Peyer's patch (tissue), 4 donors: Measurements from ENCODE around the gene VARS1. TPM values are rescaled to one million over a fixed set of nuclear protein-coding genes. Genes with fewer than 3 reads are reported as not detected.

Experiments used
- DNase-seq, 3 donors: peaks; one replicate each; pipeline ENCODE4 v3.0.0-alpha.2; 2017 to 2019
- H3K27ac ChIP-seq, 4 donors: fragments of 200-600 bp; sonication (generic); one replicate each; pipeline ENCODE4 v1.5.1; 2016 to 2019
- H3K27me3 ChIP-seq, 2 donors: fragments of 200-600 bp; sonication (generic); one replicate each; pipeline ENCODE4 v1.5.1; 2019
- H3K36me3 ChIP-seq, 3 donors: fragments of 200-600 bp; sonication (generic); one replicate each; pipeline ENCODE4 v1.5.1; 2016 to 2019
- H3K4me1 ChIP-seq, 4 donors: fragments of 200-600 bp; sonication (generic); one replicate each; pipeline ENCODE4 v1.5.1; 2016 to 2019
- H3K4me3 ChIP-seq, 4 donors: fragments of 200-600 bp; sonication (generic); 1 replicate in 3 of 4; 2 replicates in 1 of 4; pipeline ENCODE4 v1.5.1; 2016 to 2019; ENCODE audit warnings: mild to moderate bottlenecking in 1 of 4
- H3K9me3 ChIP-seq, 4 donors: fragments of 200-600 bp; sonication (generic); one replicate each; pipeline ENCODE4 v1.5.1; 2016 to 2019; ENCODE audit warnings: mild to moderate bottlenecking in 1 of 4
- POLR2A ChIP-seq, 2 donors: fragments of 450-650 bp; IDR thresholded peaks; one replicate each; pipeline ENCODE4 v1.5.1; 2017; ENCODE audit warnings: antibody characterized with exemption in 2 of 2, mild to moderate bottlenecking in 2 of 2, moderate library complexity in 2 of 2
- small RNA-seq, 2 donors: library from RNA; depleted of rRNA; stranded (forward); fragments of <200 nt; gene quantifications; one replicate each; pipeline ENCODE3, GENCODE V24; 2016
- total RNA-seq, 4 donors: library from RNA; depleted of rRNA; stranded (reverse); fragments of >200 nt; gene quantifications; one replicate each; pipeline ENCODE4 v1.1.0, GENCODE V29; 2016
- TF ChIP-seq, protein P1 (sequence below), 6 experiments: fragments of 450-650 bp in 4 of 6; fragments of 200-600 bp in 2 of 6; sonication (generic) in 1 of 6; IDR thresholded peaks; one replicate each; pipeline ENCODE4 v1.5.1; 2017 to 2019; ENCODE audit warnings: antibody characterized with exemption in 6 of 6, mild to moderate bottlenecking in 3 of 6, moderate library complexity in 1 of 6

Gene VARS1
- total RNA-seq, 4 donors from 2014 or later, result 33.9 to 53.6 (median 44.7) TPM

DNA sequence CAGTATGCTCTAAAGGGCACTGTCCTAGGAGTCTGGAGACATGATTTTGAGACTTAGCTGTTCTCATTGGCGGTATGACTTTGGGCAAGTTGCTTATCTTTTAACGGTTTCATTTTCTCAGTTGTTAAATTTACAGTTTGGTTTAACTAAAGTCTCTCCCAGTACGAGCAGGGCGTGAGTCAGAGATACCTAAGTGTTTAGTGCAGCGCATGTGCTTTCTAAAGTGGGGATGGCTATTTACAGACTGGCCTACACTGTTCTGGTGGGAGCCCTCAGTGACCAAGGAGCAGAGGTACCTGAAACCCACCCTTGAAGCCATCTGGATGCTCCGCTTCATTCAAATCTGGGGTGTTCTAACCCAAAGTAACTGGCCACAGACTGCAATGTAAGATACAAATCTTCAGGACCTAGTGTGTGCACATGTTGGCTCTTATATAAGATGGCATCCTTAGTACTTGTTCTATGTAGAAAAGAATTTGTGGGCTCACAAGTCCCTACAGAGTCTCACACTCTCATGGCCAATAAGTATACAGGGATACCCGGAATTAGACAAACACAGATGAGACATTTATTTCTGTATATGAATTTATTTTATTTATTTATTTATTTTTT is 45.0 kb downstream of the VARS1 start:
- H3K27ac ChIP-seq, result no peak overlapping the region
- no peaks in the 10 kb centered on the region for H3K9me3 ChIP-seq
- no peaks in the 10 kb centered on the region for H3K4me1 ChIP-seq
- DNase-seq, result no peak
- H3K4me3 ChIP-seq, result no peak overlapping the region
- H3K27me3 ChIP-seq, result no peaks in the 10 kb centered on the region
- TF ChIP-seq POLR2A (IDR thresholded peaks at IDR 0.05), result no peak
- TF ChIP-seq, protein P1, sequence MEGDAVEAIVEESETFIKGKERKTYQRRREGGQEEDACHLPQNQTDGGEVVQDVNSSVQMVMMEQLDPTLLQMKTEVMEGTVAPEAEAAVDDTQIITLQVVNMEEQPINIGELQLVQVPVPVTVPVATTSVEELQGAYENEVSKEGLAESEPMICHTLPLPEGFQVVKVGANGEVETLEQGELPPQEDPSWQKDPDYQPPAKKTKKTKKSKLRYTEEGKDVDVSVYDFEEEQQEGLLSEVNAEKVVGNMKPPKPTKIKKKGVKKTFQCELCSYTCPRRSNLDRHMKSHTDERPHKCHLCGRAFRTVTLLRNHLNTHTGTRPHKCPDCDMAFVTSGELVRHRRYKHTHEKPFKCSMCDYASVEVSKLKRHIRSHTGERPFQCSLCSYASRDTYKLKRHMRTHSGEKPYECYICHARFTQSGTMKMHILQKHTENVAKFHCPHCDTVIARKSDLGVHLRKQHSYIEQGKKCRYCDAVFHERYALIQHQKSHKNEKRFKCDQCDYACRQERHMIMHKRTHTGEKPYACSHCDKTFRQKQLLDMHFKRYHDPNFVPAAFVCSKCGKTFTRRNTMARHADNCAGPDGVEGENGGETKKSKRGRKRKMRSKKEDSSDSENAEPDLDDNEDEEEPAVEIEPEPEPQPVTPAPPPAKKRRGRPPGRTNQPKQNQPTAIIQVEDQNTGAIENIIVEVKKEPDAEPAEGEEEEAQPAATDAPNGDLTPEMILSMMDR (IDR thresholded peaks at IDR 0.05), result no peak
- no peaks in the 10 kb centered on the region for H3K36me3 ChIP-seq

- H3K27me3 ChIP-seq, result no peaks in the 10 kb centered on the region
- DNase-seq, result no peak
Observed at GRCh38 chr6:31749301-31750036, 46.1 kb downstream of the VARS1 start.

More at GRCh38 chr6:31749301-31750036, 46.1 kb downstream of the VARS1 start:
- no peaks in the 10 kb centered on the region for H3K4me1 ChIP-seq
- no peaks in the 10 kb centered on the region for H3K36me3 ChIP-seq
- no peak overlapping the region for H3K4me3 ChIP-seq
- H3K9me3 ChIP-seq, result no peaks in the 10 kb centered on the region
- H3K27ac ChIP-seq, result no peak overlapping the region
- TF ChIP-seq POLR2A (IDR thresholded peaks at IDR 0.05), result no peak
- TF ChIP-seq, protein P1 (IDR thresholded peaks at IDR 0.05), result no peak

Small RNAs within 50 kb of the gene (small RNA-seq; reads per million reads assigned to genes)
- gene MSH5-SAPCD1, result 0 reads per million in 2 donors
- 0 reads per million in 2 donors for gene RF00019
- 0 reads per million in 2 donors for gene RNU6-850P
- gene SAPCD1, result 0 reads per million in 2 donors
- gene SNORD48, result 291 to 560 reads per million in 2 donors
- gene SNORD52, result 0 reads per million in 2 donors

Other genes starting within 250 kb of the VARS1 start
- not detected for gene ATP6V1G2, start 249.1 kb downstream of the VARS1 start, total RNA-seq
- 10 to 100 TPM; 20.0 to 34.5 (median 30.1) TPM for gene NFKBIL1, start 248.1 kb downstream of the VARS1 start, total RNA-seq
- gene LTA, start 223.5 kb downstream of the VARS1 start, total RNA-seq, result not detected
- gene TNF, start 220.2 kb downstream of the VARS1 start, total RNA-seq, result 1 to 10 TPM in 1 of 4 donors, under 1 TPM in 1, not detected in 2; 0.67 to 3.4 TPM
- 10 to 100 TPM in 1 of 4 donors, not detected in 3; 14.9 TPM for gene LTB, start 213.3 kb downstream of the VARS1 start, total RNA-seq
- 10 to 100 TPM in 1 of 4 donors, 1 to 10 TPM in 1, not detected in 2; 2.5 to 11.6 TPM for gene LST1, start 209.5 kb downstream of the VARS1 start, total RNA-seq
- gene NCR3, start 202.7 kb downstream of the VARS1 start, total RNA-seq, result not detected
- 100 to 1,000 TPM in 1 of 4 donors, 10 to 100 TPM in 1, 1 to 10 TPM in 2; 6.1 to 112 (median 11.2) TPM for gene AIF1, start 180.5 kb downstream of the VARS1 start, total RNA-seq
- 100 to 1,000 TPM in 3 of 4 donors, 10 to 100 TPM in 1; 67.1 to 133 (median 126) TPM for gene PRRC2A, start 175.0 kb downstream of the VARS1 start, total RNA-seq
- 100 to 1,000 TPM; 242 to 421 (median 323) TPM for gene BAG6, start 143.1 kb downstream of the VARS1 start, total RNA-seq
- 10 to 100 TPM in 3 of 4 donors, not detected in 1; 10.0 to 34.9 (median 10.9) TPM for gene APOM, start 139.9 kb downstream of the VARS1 start, total RNA-seq
- 10 to 100 TPM; 26.4 to 46.7 (median 37.2) TPM for gene C6orf47, start 135.0 kb downstream of the VARS1 start, total RNA-seq
- 10 to 100 TPM; 29.4 to 63.5 (median 41.9) TPM for gene GPANK1, start 130.8 kb downstream of the VARS1 start, total RNA-seq
- gene CSNK2B, start 129.7 kb downstream of the VARS1 start, total RNA-seq, result 100 to 1,000 TPM; 209 to 243 (median 227) TPM
- gene LY6G5B, start 125.8 kb downstream of the VARS1 start, total RNA-seq, result 10 to 100 TPM in 3 of 4 donors, 1 to 10 TPM in 1; 7.2 to 25.6 (median 19.7) TPM
- gene LY6G5C, start 114.7 kb downstream of the VARS1 start, total RNA-seq, result not detected
- gene ABHD16A, start 92.4 kb downstream of the VARS1 start, total RNA-seq, result 10 to 100 TPM; 44.1 to 92.6 (median 63.1) TPM
- gene LY6G6F, start 88.9 kb downstream of the VARS1 start, total RNA-seq, result not detected
- not detected for gene LY6G6D, start 80.4 kb downstream of the VARS1 start, total RNA-seq
- not detected for gene LY6G6C, start 74.0 kb downstream of the VARS1 start, total RNA-seq
- not detected for gene MPIG6B, start 72.4 kb downstream of the VARS1 start, total RNA-seq
- 100 to 1,000 TPM in 1 of 4 donors, 10 to 100 TPM in 3; 25.6 to 136 (median 53.3) TPM for gene DDAH2, start 66.5 kb downstream of the VARS1 start, total RNA-seq
- 100 to 1,000 TPM; 207 to 307 (median 270) TPM for gene CLIC1, start 59.2 kb downstream of the VARS1 start, total RNA-seq
- gene MSH5, start 55.7 kb downstream of the VARS1 start, total RNA-seq, result 10 to 100 TPM; 21.4 to 72.6 (median 46.1) TPM
- gene SAPCD1, start 33.1 kb downstream of the VARS1 start, total RNA-seq, result 10 to 100 TPM in 1 of 4 donors, 1 to 10 TPM in 3; 6.6 to 10.3 (median 9.5) TPM
- 10 to 100 TPM in 3 of 4 donors, not detected in 1; 16.8 to 26.0 (median 19.7) TPM for gene VWA7, start 18.4 kb downstream of the VARS1 start, total RNA-seq
- gene LSM2, start 11.2 kb upstream of the VARS1 start, total RNA-seq, result 10 to 100 TPM; 11.8 to 42.9 (median 19.1) TPM
- 1 to 10 TPM in 2 of 4 donors, under 1 TPM in 1, not detected in 1; 0.88 to 1.7 (median 1.5) TPM for gene HSPA1L, start 19.5 kb upstream of the VARS1 start, total RNA-seq
- gene HSPA1A, start 19.8 kb upstream of the VARS1 start, total RNA-seq, result 100 to 1,000 TPM in 1 of 4 donors, 10 to 100 TPM in 3; 38.1 to 123 (median 67.0) TPM
- 100 to 1,000 TPM in 3 of 4 donors, 10 to 100 TPM in 1; 85.7 to 199 (median 146) TPM for gene HSPA1B, start 32.0 kb upstream of the VARS1 start, total RNA-seq
- gene NEU1, start 67.1 kb upstream of the VARS1 start, total RNA-seq, result 100 to 1,000 TPM in 1 of 4 donors, 10 to 100 TPM in 3; 11.6 to 100 (median 81.8) TPM
- 100 to 1,000 TPM in 3 of 4 donors, 10 to 100 TPM in 1; 64.4 to 508 (median 436) TPM for gene SLC44A4, start 83.2 kb upstream of the VARS1 start, total RNA-seq
- 10 to 100 TPM; 25.0 to 75.1 (median 50.6) TPM for gene EHMT2, start 101.9 kb upstream of the VARS1 start, total RNA-seq
- 1 to 10 TPM in 3 of 4 donors, not detected in 1; 1.0 to 5.0 (median 1.9) TPM for gene ZBTB12, start 106.3 kb upstream of the VARS1 start, total RNA-seq
- gene C2, start 132.0 kb upstream of the VARS1 start, total RNA-seq, result 10 to 100 TPM; 15.3 to 63.2 (median 38.4) TPM
- gene CFB, start 150.3 kb upstream of the VARS1 start, total RNA-seq, result 100 to 1,000 TPM in 1 of 4 donors, 10 to 100 TPM in 3; 23.1 to 183 (median 89.9) TPM
- gene NELFE, start 163.2 kb upstream of the VARS1 start, total RNA-seq, result 10 to 100 TPM; 45.4 to 59.7 (median 50.2) TPM
- gene SKIC2, start 163.4 kb upstream of the VARS1 start, total RNA-seq, result 100 to 1,000 TPM in 2 of 4 donors, 10 to 100 TPM in 2; 81.3 to 130 (median 107) TPM
- gene DXO, start 176.4 kb upstream of the VARS1 start, total RNA-seq, result 10 to 100 TPM; 15.1 to 47.9 (median 24.1) TPM
- gene C4A, start 186.3 kb upstream of the VARS1 start, total RNA-seq, result 10 to 100 TPM; 13.7 to 56.9 (median 20.8) TPM
- 10 to 100 TPM; 11.0 to 80.0 (median 20.3) TPM for gene C4B, start 219.0 kb upstream of the VARS1 start, total RNA-seq
- gene CYP21A2, start 242.7 kb upstream of the VARS1 start, total RNA-seq, result 1 to 10 TPM in 1 of 4 donors, not detected in 3; 1.2 TPM